Esophagus muscularis mucosa (tissue), 4 donors: Measurements from ENCODE around the gene NUBP2. TPM values are rescaled to one million over a fixed set of nuclear protein-coding genes. Genes with fewer than 3 reads are reported as not detected.

Experiments
- DNase-seq: peaks from one replicate; pipeline ENCODE4 v3.0.0-alpha.2; 2017; ENCODE audit errors: extremely low spot score
- H3K27ac ChIP-seq, 4 donors: fragments of 200-600 bp; sonication (generic); replicated peaks in 1 of 4; 1 replicate in 3 of 4; 2 replicates in 1 of 4; pipeline ENCODE4 v1.5.1; 2016 to 2019; ENCODE audit warnings: mild to moderate bottlenecking in 1 of 4
- H3K27me3 ChIP-seq, 4 donors: fragments of 200-600 bp; sonication (generic); one replicate each; pipeline versions ENCODE4 v1.5.1 to v1.6.0; 2016 to 2019
- H3K36me3 ChIP-seq, 4 donors: fragments of 200-600 bp; sonication (generic); one replicate each; pipeline ENCODE4 v1.5.1; 2016 to 2019
- H3K4me1 ChIP-seq, 4 donors: fragments of 200-600 bp; sonication (generic); one replicate each; pipeline ENCODE4 v1.5.1; 2016 to 2019
- H3K4me3 ChIP-seq, 4 donors: fragments of 200-600 bp; sonication (generic); 1 replicate in 2 of 4; 2 replicates in 2 of 4; pipeline ENCODE4 v1.5.1; 2016 to 2019; ENCODE audit warnings: mild to moderate bottlenecking in 4 of 4, moderate library complexity in 1 of 4
- H3K9me3 ChIP-seq, 4 donors: fragments of 200-600 bp; sonication (generic); 1 replicate in 3 of 4; 2 replicates in 1 of 4; pipeline ENCODE4 v1.5.1; 2016 to 2019
- EP300 ChIP-seq: sonication (generic); formaldehyde crosslinking; IDR thresholded peaks from one replicate; pipeline ENCODE4 v1.6.1; 2017; ENCODE audit warnings: antibody characterized with exemption
- POLR2A ChIP-seq: fragments of 450-650 bp; IDR thresholded peaks from one replicate; pipeline ENCODE4 v1.6.1; 2017; ENCODE audit warnings: antibody characterized with exemption, moderate library complexity, mild to moderate bottlenecking, low read depth
- POLR2AphosphoS5 ChIP-seq, 2 donors: sonication (generic); formaldehyde crosslinking; IDR thresholded peaks; one replicate each; pipeline ENCODE4 v1.6.1; 2017; ENCODE audit warnings: antibody characterized with exemption in 2 of 2
- WGBS: methylation state at CpG from one replicate; pipeline ENCODE4 v1.1.5; 2018; 5-methylcytosine and 5-hydroxymethylcytosine counted together
- intact Hi-C: fragments of 100-400 bp; cut with DNase I; formaldehyde crosslinking; loops from one replicate; pipeline ENCODE4 v1.15.1; 2023
- total RNA-seq, 4 donors: library from RNA; depleted of rRNA; stranded (reverse); fragments of >200 nt; gene quantifications; one replicate each; pipeline versions ENCODE4 v1.1.0 to v1.2.1, GENCODE V29; 2016
- TF ChIP-seq, protein P1 (sequence below), 3 experiments: fragments of 200-600 bp in 2 of 3; fragments of 450-650 bp in 1 of 3; sonication (generic) in 2 of 3; IDR thresholded peaks; one replicate each; pipeline ENCODE4 v1.5.1; 2017 to 2019; ENCODE audit warnings: antibody characterized with exemption in 3 of 3, mild to moderate bottlenecking in 2 of 3, moderate library complexity in 1 of 3

Gene NUBP2
- total RNA-seq, 4 donors from 2014 or later: 82.7 to 93.8 (median 87.6) TPM

GRCh38 chr16:1751946-1752345, 30.8 kb upstream of the NUBP2 start:
- Histone ChIP-seq H3K9me3 (no peaks in the 10 kb centered on the region), H3K4me1 (no peaks in the 10 kb centered on the region), H3K36me3 (peaks cover 49 to 97% (median 91%) of the 10 kb centered on the region in 4 donors), H3K4me3 (no peak overlapping the region), H3K27me3 (no peaks in the 10 kb centered on the region), H3K27ac (no peak overlapping the region)
- DNase-seq: no peak
- intact Hi-C loops: no loop called here
- TF ChIP-seq, protein P1, sequence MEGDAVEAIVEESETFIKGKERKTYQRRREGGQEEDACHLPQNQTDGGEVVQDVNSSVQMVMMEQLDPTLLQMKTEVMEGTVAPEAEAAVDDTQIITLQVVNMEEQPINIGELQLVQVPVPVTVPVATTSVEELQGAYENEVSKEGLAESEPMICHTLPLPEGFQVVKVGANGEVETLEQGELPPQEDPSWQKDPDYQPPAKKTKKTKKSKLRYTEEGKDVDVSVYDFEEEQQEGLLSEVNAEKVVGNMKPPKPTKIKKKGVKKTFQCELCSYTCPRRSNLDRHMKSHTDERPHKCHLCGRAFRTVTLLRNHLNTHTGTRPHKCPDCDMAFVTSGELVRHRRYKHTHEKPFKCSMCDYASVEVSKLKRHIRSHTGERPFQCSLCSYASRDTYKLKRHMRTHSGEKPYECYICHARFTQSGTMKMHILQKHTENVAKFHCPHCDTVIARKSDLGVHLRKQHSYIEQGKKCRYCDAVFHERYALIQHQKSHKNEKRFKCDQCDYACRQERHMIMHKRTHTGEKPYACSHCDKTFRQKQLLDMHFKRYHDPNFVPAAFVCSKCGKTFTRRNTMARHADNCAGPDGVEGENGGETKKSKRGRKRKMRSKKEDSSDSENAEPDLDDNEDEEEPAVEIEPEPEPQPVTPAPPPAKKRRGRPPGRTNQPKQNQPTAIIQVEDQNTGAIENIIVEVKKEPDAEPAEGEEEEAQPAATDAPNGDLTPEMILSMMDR (IDR thresholded peaks at IDR 0.05): no peak
- TF ChIP-seq EP300: no peak
- no peak for TF ChIP-seq POLR2AphosphoS5 (IDR thresholded peaks at IDR 0.05)
- no peak for TF ChIP-seq POLR2A
- 96% methylated on average over 16 of the region's 16 CpGs for WGBS

- peaks cover 42 to 97% (median 90%) of the 10 kb centered on the region in 4 donors for H3K36me3 ChIP-seq
Observed at GRCh38 chr16:1752853-1753252, 29.9 kb upstream of the NUBP2 start.

GRCh38 chr16:1754204-1754603, 28.6 kb upstream of the NUBP2 start:
- TF ChIP-seq, protein P1 (IDR thresholded peaks at IDR 0.05): no peak
- TF ChIP-seq POLR2AphosphoS5 (IDR thresholded peaks at IDR 0.05) (no peak), POLR2A (no peak), EP300 (no peak)
- intact Hi-C loops: no loop called here
- H3K27ac ChIP-seq: no peak overlapping the region
- H3K36me3 ChIP-seq: peaks cover 34 to 97% (median 88%) of the 10 kb centered on the region in 4 donors
- no peaks in the 10 kb centered on the region for H3K9me3 ChIP-seq
- no peaks in the 10 kb centered on the region for H3K4me1 ChIP-seq
- no peak for DNase-seq
- no peaks in the 10 kb centered on the region for H3K27me3 ChIP-seq
- H3K4me3 ChIP-seq: no peak overlapping the region
- 93% methylated on average over 12 of the region's 12 CpGs for WGBS

More at GRCh38 chr16:1752853-1753252, 29.9 kb upstream of the NUBP2 start:
- H3K27me3 ChIP-seq: no peaks in the 10 kb centered on the region
- 94% methylated on average over 14 of the region's 14 CpGs for WGBS
- H3K4me3 ChIP-seq: no peak overlapping the region
- intact Hi-C loops: no loop called here
- no peak overlapping the region for H3K27ac ChIP-seq
- H3K9me3 ChIP-seq: no peaks in the 10 kb centered on the region
- H3K4me1 ChIP-seq: no peaks in the 10 kb centered on the region
- DNase-seq: no peak
- TF ChIP-seq EP300 (no peak), POLR2A (no peak), POLR2AphosphoS5 (IDR thresholded peaks at IDR 0.05) (no peak)
- TF ChIP-seq, protein P1 (IDR thresholded peaks at IDR 0.05): no peak

DNA sequence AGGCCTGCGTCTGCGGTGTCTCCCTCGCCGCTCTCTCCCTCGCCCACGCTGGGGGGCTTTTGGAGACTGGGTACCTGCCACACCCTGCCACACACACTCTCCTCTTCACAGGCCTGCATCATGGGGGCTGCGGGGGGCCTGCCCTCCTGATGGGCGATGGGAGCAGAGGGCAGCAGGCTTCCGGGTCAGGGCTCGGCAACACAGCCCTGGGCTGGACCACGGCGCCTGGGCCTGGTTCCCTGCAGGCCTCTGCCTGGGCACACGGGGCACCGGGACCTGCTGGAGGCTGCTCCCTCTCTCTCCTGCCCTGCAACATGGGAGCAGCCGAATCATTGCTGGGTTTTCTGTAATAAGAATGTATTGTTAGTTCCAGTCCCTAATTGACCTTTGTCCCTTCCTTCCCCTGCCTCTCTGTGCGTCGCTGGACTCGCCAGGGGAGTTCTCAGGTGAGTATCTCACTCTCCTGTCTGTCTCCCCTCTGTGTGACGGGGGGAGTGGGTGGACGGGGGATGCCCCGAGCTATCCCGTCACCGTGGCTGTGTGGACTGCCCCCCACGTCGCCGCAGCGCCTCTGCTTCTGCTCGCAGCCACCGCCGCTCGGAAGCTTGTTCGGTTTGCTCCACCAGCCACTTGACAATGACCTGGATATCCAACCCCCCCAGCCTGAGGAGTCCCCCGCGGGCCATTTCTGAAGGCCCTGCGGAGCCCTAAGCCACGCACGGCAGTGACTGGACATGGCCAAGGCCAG, 24.9 kb upstream of the NUBP2 start:
- DNase-seq: no peak

More for the DNA sequence above, 24.9 kb upstream of the NUBP2 start:
- no peaks in the 10 kb centered on the region for H3K9me3 ChIP-seq
- no peaks in the 10 kb centered on the region for H3K27me3 ChIP-seq
- peaks cover 20 to 97% (median 87%) of the 10 kb centered on the region in 4 donors for H3K36me3 ChIP-seq
- TF ChIP-seq EP300: no peak
- TF ChIP-seq, protein P1 (IDR thresholded peaks at IDR 0.05): no peak
- TF ChIP-seq POLR2A: no peak
- TF ChIP-seq POLR2AphosphoS5 (IDR thresholded peaks at IDR 0.05): no peak
- H3K4me3 ChIP-seq: no peak overlapping the region
- 97% methylated on average over 25 of the region's 37 CpGs for WGBS
- peaks cover 0 to 1% (median 0%) of the 10 kb centered on the region in 4 donors for H3K4me1 ChIP-seq
- intact Hi-C loops: no loop called here
- no peak overlapping the region for H3K27ac ChIP-seq
